ENCODE data around the gene GTF2E1.

DNA sequence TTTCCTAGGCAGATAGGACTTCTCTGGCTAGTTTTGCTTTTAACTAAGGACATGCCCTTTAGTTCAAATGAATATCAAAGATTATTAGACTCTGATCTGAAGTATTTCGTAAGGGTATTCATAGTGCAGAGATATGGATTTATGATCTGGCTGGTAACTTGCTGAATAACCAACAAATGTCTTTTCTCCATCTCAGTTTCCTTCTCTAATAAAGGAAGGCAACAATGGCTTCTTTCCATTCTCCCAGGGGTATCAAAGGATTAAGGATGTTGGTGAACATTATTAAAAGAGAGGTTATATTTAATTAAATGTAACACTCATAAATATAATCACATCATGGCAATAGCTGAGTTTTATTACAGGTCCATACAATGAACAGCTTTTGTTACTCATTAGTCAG, 86.3 kb downstream of the GTF2E1 start:
- TF ChIP-seq, protein P1, sequence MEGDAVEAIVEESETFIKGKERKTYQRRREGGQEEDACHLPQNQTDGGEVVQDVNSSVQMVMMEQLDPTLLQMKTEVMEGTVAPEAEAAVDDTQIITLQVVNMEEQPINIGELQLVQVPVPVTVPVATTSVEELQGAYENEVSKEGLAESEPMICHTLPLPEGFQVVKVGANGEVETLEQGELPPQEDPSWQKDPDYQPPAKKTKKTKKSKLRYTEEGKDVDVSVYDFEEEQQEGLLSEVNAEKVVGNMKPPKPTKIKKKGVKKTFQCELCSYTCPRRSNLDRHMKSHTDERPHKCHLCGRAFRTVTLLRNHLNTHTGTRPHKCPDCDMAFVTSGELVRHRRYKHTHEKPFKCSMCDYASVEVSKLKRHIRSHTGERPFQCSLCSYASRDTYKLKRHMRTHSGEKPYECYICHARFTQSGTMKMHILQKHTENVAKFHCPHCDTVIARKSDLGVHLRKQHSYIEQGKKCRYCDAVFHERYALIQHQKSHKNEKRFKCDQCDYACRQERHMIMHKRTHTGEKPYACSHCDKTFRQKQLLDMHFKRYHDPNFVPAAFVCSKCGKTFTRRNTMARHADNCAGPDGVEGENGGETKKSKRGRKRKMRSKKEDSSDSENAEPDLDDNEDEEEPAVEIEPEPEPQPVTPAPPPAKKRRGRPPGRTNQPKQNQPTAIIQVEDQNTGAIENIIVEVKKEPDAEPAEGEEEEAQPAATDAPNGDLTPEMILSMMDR (tag by site-specific recombination; IDR thresholded peaks at IDR 0.05): no peak
- TF ChIP-seq ZNF133 (tag by site-specific recombination; IDR thresholded peaks at IDR 0.05): no peak
- TF ChIP-seq MEIS1 (CRISPR knock-in tag; IDR thresholded peaks at IDR 0.05; ENCODE audit: borderline replicate concordance): no peak
- TF ChIP-seq ZBTB21 (tag by site-specific recombination; IDR thresholded peaks at IDR 0.05): no peak
- no peak for TF ChIP-seq WT1 (tag by site-specific recombination; IDR thresholded peaks at IDR 0.05)
- no peak for TF ChIP-seq ZNF146 (tag by site-specific recombination; IDR thresholded peaks at IDR 0.05)
- TF ChIP-seq ZNF174 (tag by site-specific recombination; IDR thresholded peaks at IDR 0.05): no peak
- TF ChIP-seq ZNF274 (IDR thresholded peaks at IDR 0.05; ENCODE audit: low read length): no peak
- TF ChIP-seq ZNF274 (tag by site-specific recombination; IDR thresholded peaks at IDR 0.05; ENCODE audit: borderline replicate concordance): no peak

Measured in HEK293 (cell line).